ENCODE results near the gene IFNL3.
"Not testable (repeated sequence)": the region's sequence is repeated elsewhere in the genome, so short reads cannot be mapped to it uniquely, and the experiment has no call there.

Gene IFNL3

GRCh38 chr19:39253374-39254149 lies 8.8 kb upstream of the IFNL3 start:
- DNase-seq (ENCODE audit: low spot score), result no peak

GRCh38 chr19:39252458-39252857 lies 7.7 kb upstream of the IFNL3 start:
- no peak for DNase-seq (ENCODE audit: low spot score)

GRCh38 chr19:39251846-39252245 lies 7.0 kb upstream of the IFNL3 start:
- no peak for DNase-seq (ENCODE audit: low spot score)

DNA sequence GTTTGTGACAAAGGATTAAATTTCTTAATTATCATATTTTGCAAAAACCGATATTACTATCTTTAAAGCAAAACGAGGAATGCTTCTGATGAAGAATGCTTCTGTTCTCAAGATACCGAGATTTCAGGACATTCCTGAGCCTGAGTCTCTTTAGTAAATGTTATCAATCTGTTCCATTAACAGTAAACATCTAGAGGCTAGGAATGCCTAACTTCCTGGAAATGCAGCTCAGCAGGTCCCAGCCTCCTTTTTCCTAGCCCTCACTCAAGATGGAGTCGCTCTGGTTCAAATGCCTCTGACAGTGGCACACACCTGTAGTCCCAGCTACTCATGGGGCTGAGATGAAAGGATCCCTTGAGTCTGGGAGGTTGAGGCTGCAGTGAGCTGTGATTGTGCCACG lies 6.3 kb upstream of the IFNL3 start:
- no peak for DNase-seq (ENCODE audit: low spot score)

GRCh38 chr19:39248806-39249205 lies 4.0 kb upstream of the IFNL3 start, which contains the start of gene IFNL4:
Gene IFNL4, minus strand, starts transcription at chr19:39248856.
- no peak for DNase-seq (ENCODE audit: low spot score)

- no peak for DNase-seq (ENCODE audit: low spot score)
Observed at GRCh38 chr19:39247701-39248664, 3.2 kb upstream of the IFNL3 start.

DNA sequence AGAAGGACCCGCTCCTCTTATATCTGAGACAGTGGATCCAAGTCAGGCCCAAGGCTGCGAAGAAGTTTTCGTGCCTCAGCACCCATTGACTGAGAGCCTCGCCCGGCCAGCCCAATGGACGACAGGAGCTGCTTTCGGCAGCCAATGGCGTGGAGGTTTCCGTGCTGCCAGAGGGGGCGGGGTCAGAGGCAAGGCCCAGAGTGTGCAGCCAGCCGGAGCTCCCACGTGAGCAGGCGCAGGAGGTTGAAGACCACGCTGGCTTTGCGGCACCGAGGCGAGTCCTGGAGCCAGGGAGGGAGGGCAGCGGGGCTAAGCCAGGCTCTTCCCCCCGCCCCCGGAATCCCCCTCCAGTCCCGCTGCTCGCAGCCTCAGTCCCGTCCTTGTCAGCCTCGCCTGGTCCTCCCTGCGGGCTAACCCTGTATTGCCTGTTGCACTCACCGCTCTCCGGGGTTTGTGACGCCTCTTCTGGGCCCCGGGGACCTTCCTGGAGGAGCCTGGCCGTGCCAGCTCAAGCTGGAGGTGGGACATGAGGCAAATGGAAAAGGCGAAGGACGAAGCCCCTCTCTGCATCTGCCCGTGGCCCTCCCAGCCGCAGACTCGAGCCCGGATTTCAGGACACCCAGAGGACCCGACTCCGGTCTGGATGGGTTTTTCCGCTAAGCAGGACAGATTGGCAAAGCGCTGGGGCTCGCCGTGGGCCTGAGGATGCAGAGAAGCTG lies 2.3 kb upstream of the IFNL3 start:
- peak; percentile 34 for DNase-seq (ENCODE audit: low spot score)

- DNase-seq (ENCODE audit: low spot score), result not testable (repeated sequence)
Observed at GRCh38 chr19:39245166-39245565, 360 bp upstream of the IFNL3 start.

DNA sequence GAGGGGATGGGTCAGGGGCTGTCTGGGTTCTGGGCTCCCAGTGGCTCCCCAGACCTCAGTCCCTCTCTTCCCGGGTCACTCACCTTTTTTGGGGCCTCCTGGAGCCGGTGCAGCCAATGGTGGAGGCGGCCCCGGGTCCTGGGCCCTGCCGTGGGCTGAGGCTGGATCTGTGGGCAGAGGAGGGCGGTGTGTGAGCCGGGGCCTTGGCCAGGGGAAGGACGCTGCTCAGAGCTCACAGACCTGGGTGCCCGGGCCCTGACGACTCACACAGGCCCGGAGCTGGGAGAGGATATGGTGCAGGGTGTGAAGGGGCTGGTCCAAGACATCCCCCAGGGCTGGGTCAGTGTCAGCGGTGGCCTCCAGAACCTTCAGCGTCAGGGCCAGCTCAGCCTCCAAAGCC lies 1.1 kb downstream of the IFNL3 start:
- not testable (repeated sequence) for DNase-seq (ENCODE audit: low spot score)

- DNase-seq (ENCODE audit: low spot score), result no peak
Observed at GRCh38 chr19:39240421-39240820, 4.4 kb downstream of the IFNL3 start.

- DNase-seq (ENCODE audit: low spot score), result no peak
Observed at GRCh38 chr19:39238944-39239343, 5.9 kb downstream of the IFNL3 start.

- no peak for DNase-seq (ENCODE audit: low spot score)
Observed at GRCh38 chr19:39238209-39238608, 6.6 kb downstream of the IFNL3 start.

GRCh38 chr19:39237200-39238184 lies 7.3 kb downstream of the IFNL3 start:
- no peak for DNase-seq (ENCODE audit: low spot score)

- no peak for DNase-seq (ENCODE audit: low spot score)
Observed at GRCh38 chr19:39236527-39236926, 8.3 kb downstream of the IFNL3 start.

- no peak for DNase-seq (ENCODE audit: low spot score)
Observed at GRCh38 chr19:39232708-39233107, 12.1 kb downstream of the IFNL3 start.

- no peak for DNase-seq (ENCODE audit: low spot score)
Observed at GRCh38 chr19:39230096-39230764, 14.6 kb downstream of the IFNL3 start.

DNA sequence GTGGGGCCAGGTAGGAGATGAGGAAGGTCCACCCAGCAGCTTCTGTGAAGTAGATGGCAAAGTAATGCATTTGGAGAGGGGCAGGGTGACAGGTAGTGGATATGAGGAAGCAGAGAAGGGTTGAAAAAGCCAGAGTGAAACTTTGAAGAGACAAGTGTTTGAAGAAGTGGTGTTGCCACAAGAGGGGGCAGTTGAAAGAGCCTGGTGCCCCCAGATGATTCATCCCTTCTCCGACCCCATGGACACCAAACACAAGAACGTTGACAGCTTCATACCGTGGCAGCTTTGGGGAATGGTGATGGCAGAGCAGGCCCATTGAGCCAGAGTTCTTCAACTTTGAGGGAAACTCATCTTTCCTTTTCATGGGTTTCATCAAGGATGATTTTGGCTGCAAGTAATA lies 19.9 kb downstream of the IFNL3 start:
- no peak for DNase-seq (ENCODE audit: low spot score)

- DNase-seq (ENCODE audit: low spot score), result no peak
Observed at GRCh38 chr19:39223703-39224279, 21.0 kb downstream of the IFNL3 start.

GRCh38 chr19:39219108-39219507 lies 25.7 kb downstream of the IFNL3 start:
- not testable (repeated sequence) for DNase-seq (ENCODE audit: low spot score)
